GM21737 (cell line): ENCODE data around the gene KCNQ5.
A peak's percentile ranks its signal among the peaks of the same experiment; 100 is the strongest.
"Not testable (repeated sequence)": the region's sequence is repeated elsewhere in the genome, so short reads cannot be mapped to it uniquely, and the experiment has no call there.

ENCODE experiments used
- ATAC-seq: cut with Tn5 transposase; IDR thresholded peaks from one replicate; pipeline ENCODE4 v1.9.1; 2021; ENCODE audit warnings: mild to moderate bottlenecking, moderate library complexity; ENCODE audit not compliant: unreplicated experiment

KCNQ5 gene

DNA sequence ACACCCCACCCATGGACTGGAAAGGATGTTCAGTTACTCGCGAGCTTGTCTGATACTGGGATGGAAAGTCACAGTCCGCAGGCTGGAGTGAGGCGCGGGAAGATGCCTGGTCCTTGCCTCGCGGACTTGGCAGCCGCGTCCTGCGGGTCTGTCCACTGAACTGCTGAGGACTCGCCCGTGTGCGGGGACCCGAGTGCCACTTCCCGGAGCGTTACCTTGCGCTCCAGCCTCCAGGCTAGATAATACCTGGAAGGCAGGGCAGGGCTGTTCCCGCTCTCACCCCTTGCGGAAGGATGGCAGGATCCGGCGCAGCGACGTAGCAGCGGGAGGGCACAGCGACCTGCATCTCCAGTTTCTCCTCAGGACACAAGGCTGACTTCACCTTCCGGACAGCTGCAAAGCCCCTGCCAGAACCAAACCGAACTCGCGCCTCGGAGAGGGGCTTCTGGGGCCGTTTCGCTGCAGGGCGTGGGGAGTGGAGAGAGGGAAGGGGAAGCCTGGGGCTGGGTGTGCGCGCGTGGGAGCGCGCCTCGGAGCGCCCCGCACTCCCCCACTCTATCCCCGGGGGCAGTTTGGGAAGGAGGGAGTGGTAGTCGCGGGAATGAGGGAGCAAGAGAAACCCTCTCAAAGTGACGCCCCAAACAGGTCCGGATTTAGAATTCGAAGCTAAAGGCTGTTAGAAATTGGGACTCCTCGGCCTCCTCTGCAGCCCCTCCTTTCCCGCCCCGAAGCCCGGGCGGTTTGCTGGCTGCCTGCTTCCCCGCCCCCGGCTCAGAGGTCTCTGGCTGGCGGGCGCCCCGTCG is at the start of gene KCNQ5:
Gene KCNQ5 (plus strand): TSS at position 774 of the 803 bp plus-strand sequence.
- no peak for ATAC-seq

DNA sequence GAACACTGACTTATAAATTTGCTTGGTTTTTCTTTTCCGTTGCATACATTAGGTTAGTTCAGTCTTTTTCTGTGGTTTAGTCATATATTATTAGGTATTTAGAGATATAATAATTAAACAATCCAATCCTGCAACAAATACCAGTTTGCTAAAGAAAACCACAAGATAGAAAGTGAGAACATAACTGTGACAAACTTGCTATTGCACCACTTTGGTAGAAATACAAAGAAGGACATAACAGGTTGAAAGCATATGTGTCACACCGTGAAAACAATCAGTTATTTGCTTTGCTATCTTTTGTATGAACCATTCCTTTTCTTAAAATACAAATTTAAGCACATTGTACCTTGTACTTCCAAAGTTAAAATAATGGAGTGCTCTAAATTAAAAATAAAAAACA is 42.0 kb upstream of the KCNQ5 start:
- ATAC-seq: peak; percentile 79

- ATAC-seq: peak; percentile 90
Observed at GRCh38 chr6:72580281-72580940, 41.5 kb upstream of the KCNQ5 start.

DNA sequence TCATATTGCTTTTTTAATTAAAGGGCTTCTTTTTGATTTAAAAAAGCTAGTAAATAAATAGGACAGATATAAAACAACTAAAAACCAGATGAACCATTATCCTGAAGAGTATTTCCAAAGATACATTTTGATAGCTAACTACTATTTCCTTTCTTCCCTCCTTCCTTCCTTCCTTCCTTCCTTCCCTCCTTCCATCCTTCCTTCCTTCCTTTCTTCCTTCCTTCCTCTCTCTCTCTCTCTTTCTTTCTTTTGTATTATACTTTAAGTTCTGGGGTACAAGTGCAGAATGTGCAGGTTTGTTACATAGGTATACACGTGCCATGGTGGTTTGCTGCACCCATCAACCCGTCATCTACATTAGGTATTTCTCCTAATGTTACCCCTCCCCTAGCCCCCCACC is 40.9 kb upstream of the KCNQ5 start:
- not testable (repeated sequence) for ATAC-seq

DNA sequence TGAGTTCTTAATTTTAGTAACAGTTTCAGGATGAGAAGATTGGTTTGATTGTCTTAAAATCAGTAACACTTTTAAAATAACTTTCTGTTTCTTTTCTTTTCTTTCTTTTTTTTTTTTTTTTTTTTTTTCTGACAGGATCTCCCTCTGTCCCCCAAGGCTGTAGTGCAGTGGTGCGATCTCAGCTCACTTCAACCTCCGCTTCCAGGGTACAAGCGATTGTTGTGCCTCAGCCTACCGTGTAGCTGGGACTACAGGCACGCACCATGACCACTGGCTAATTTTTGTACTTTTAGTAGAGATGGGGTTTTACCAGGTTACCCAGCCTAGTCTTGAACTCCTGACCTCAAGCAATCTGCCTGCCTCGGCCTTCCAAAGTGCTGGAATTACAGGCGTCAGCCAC is 33.7 kb upstream of the KCNQ5 start:
- no peak for ATAC-seq

DNA sequence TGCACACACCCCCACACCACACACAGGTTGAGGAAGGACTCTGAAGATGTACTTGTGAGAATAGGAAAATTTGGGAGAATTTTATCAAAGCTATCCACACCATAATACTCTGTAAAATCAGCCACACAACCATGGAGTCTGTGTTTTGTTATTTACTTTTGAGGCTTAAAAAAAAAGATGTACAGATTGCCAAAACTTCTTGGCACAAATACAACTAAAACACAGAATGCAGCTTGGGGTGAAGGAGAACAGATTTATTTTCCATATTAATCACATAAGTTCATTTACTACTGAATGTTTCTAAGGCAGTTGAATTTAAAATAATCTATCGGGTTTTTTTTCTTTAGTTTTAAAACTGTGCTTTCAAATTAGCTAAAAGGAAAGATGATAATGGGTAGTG is 32.8 kb upstream of the KCNQ5 start:
- no peak for ATAC-seq

DNA sequence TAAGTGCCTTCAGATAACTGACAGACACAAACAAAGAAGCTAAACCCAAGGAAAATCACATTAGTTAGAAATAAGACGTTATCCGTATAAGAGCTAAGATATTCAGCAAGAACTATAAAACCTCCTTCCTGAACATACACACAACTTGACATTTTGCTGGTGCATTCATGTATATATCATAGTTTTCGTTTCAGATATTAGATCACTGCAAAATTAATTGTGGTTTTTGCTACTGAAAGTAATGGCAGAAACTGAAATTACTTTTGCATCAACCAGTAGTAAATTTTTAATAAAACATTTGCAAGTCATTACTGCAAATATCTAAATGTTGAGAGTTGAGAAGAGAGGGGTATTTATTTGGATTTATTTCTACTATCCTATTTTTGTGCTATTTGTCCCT is 26.1 kb upstream of the KCNQ5 start:
- no peak for ATAC-seq

- ATAC-seq: no peak
Observed at GRCh38 chr6:72616406-72617015, 5.4 kb upstream of the KCNQ5 start.

GRCh38 chr6:72617721-72618120 is 4.1 kb upstream of the KCNQ5 start:
- ATAC-seq: no peak

DNA sequence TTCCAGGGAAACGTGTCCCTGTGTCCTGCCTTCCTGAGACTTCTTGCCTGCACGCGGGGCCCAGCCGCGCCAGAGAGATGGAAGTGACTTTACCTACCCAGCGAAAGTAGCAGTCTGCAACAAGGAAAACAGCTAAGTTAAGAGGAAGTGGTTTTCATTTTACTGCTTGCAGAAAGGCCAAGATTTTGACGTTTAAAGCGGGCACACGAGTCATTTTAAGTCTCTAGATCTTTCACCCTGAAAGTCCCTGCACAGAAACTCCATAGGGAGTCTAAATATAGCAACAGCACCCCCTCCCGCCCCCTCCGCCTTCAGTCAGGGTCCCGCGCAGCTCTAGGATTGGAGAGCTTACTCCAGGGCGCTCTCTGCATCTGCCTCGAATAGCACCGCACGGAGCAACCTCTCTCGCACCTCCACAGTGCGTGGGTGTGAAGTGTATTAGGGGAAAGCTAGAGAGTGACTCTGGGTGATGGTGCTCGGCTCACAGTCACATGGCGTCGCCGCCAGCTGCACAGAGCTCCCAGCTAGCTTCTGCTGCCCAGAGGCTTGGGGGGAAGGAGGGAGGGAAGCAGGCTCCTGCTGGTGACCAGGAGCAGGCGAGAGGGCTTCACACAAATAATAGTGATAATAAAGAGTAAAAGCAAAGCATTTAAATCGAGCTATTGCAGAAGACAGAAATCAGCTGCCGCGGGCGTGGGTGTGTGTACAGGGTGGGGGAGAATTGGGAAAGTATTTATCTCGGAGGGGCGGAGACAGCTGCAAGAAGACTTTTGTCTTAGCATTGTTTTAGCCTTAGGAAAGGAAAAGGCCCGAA is 1.8 kb upstream of the KCNQ5 start:
- ATAC-seq: peak; percentile 47

- no peak for ATAC-seq
Observed at GRCh38 chr6:72620871-72621290, 983 bp upstream of the KCNQ5 start.

DNA sequence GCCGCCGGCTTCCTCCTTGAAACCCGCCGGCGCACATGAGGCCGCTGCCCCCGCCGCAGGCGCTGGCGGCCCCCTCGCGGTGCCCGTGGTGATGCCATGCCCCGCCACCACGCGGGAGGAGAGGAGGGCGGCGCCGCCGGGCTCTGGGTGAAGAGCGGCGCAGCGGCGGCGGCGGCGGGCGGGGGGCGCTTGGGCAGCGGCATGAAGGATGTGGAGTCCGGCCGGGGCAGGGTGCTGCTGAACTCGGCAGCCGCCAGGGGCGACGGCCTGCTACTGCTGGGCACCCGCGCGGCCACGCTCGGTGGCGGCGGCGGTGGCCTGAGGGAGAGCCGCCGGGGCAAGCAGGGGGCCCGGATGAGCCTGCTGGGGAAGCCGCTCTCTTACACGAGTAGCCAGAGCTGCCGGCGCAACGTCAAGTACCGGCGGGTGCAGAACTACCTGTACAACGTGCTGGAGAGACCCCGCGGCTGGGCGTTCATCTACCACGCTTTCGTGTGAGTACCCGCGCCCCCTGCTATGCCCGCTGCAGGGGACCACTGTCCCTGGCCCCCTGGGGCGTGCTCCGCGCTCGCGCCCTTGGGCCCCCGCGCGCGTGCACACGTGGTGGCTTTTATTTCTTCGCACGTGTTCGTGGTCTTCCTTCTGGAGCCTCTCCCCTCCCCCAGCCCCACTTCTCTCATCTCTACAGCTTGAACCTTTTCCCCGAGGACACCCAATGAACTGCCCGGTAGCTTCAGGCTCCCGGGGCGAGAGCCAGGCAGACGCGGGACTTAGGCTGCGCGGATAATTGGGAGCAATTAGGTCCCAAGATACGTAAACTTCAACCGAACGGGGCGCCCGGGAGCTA is 453 bp downstream of the KCNQ5 start:
- peak; percentile 32 for ATAC-seq

DNA sequence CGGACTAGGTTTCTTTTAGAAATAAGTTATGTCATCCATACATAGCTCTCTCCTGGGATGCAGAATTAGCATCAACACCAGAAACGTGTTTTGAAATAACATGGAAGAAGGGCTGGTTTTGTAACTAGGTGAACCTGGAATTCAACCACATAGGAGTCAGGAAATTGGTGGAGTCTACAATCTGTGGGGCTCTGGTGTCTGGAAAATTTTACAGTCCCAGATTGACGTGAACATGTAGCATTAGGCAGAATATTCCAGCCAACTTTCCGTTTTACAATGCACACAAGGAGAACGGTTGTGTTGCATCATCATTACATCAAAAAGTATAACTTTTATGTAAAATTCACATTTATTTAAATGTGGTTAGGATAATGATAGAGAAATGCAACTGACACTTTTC is 1.9 kb downstream of the KCNQ5 start:
- no peak for ATAC-seq

GRCh38 chr6:72624557-72625160 is 2.8 kb downstream of the KCNQ5 start:
- ATAC-seq: no peak

- ATAC-seq: peak; percentile 28
Observed at GRCh38 chr6:72626126-72626525, 4.3 kb downstream of the KCNQ5 start.

DNA sequence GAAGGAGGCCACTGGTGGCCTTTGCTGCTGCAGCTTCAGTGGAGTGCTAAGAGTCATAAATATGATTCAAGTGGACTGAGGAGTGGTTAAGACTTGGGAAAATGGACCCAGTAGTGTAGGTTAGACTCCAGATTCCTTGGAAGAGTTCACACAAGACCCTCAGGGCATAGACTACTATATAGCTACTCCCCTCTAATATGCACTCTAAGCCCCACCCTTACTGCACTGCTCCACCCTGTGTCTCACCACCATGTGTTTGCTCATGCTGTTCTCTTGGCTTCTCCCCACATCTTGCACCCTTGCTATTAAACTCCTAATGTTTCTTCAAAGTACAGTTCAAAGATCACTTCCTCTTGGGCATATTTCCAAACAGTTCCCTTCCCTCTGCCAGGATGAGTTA is 5.7 kb downstream of the KCNQ5 start:
- ATAC-seq: no peak

DNA sequence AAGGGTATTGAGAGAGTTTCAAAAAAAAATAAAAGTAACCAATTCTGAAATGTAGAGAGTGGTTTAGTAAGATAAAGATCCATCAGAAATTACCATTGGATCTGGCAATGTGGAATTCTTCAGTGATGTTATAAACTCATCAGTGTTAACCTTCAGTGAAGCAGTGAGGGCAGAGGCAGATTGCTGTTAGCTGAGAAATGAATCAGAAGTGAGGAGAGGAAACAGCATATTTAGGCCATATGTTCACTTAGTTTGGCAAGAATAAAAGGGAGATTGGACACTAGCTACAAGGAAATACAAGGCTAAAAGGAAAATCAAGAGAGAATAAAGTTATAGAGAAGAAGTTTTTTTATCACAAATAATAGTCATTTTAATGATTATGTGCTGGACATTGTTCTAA is 9.6 kb downstream of the KCNQ5 start:
- ATAC-seq: no peak

DNA sequence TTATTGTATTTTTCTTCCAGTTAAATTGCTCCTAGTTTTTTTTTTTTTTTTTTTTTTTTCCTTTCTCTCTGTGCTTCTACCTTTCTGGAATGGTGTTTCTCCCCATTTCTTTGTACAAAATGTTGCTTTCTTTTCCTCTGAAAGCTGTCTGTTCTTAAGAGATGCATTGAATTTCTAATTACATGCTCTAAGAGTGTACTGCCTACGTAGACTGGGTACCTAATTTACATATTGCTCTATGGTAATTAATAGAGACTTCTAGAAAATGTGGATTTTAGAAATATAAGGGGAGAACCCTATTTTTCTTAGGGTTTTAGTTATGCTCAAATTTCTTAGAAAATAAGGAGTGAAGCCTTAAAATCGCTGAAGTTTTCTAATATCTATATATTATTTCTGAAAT is 13.8 kb downstream of the KCNQ5 start:
- no peak for ATAC-seq

GRCh38 chr6:72636215-72636614 is 14.4 kb downstream of the KCNQ5 start:
- peak; percentile 91 for ATAC-seq

DNA sequence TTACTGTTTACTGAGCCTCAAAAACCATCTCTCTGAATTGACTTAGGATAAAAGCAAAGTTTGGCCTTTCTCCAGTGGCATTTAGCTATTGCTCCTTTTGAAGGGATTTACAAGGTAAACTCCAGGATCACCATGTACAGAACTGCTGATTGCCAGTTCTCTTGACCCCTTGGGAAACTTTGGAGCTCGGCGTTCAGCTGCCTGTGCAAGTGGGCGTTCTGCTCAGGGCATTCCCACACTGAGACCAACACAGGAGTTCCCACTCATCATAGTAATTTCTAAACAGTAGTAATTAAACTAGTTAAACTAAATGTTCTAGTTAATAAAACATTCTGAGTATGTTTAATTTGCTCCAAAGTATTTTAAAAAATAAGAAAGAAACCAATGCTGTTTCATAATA is 14.9 kb downstream of the KCNQ5 start:
- no peak for ATAC-seq
